ENCODE results near the gene DIAPH3. TPM values are rescaled to one million over a fixed set of nuclear protein-coding genes. Genes with fewer than 3 reads are reported as not detected.

DIAPH3 gene
- total RNA-seq, 1 experiment from 2014 or later: 11.4 TPM

GRCh38 chr13:59625111-59625510 lies 538.6 kb downstream of the DIAPH3 start:
- no peak overlapping the region for H3K27ac Mint-ChIP-seq (ENCODE audit: unreplicated experiment)
- no peak for DNase-seq
- no peaks in the 10 kb centered on the region for H3K9me3 Mint-ChIP-seq (ENCODE audit: low read depth, unreplicated experiment)
- intact Hi-C loops (cut with micrococcal nuclease; ENCODE audit: unreplicated experiment): no loop called here
- H3K4me3 Mint-ChIP-seq (ENCODE audit: low read depth, unreplicated experiment): no peak overlapping the region
- CTCF ChIA-PET: no interaction called here
- H3K27me3 Mint-ChIP-seq (ENCODE audit: unreplicated experiment): no peaks in the 10 kb centered on the region
- no peaks in the 10 kb centered on the region for H3K4me1 Mint-ChIP-seq (ENCODE audit: low read depth, unreplicated experiment)
- no TSS peak for BruUV-seq (replicated peaks)
- TF ChIP-seq CTCF (IDR thresholded peaks at IDR 0.05; ENCODE audit: unreplicated experiment): no peak
- no peaks in the 10 kb centered on the region for H3K36me3 Mint-ChIP-seq (ENCODE audit: insufficient read depth, unreplicated experiment)

GRCh38 chr13:59623206-59623915 lies 540.4 kb downstream of the DIAPH3 start:
- intact Hi-C loops (cut with micrococcal nuclease; ENCODE audit: unreplicated experiment): no loop called here
- H3K27ac Mint-ChIP-seq (ENCODE audit: unreplicated experiment): no peak overlapping the region
- no peaks in the 10 kb centered on the region for H3K27me3 Mint-ChIP-seq (ENCODE audit: unreplicated experiment)

GRCh38 chr13:59621773-59622172 lies 542.0 kb downstream of the DIAPH3 start:
- Mint-ChIP-seq H3K27me3 (ENCODE audit: unreplicated experiment) (no peaks in the 10 kb centered on the region), H3K36me3 (ENCODE audit: insufficient read depth, unreplicated experiment) (no peaks in the 10 kb centered on the region), H3K4me1 (ENCODE audit: low read depth, unreplicated experiment) (no peaks in the 10 kb centered on the region), H3K9me3 (ENCODE audit: low read depth, unreplicated experiment) (peaks cover 2% of the 10 kb centered on the region), H3K27ac (ENCODE audit: unreplicated experiment) (no peak overlapping the region), H3K4me3 (ENCODE audit: low read depth, unreplicated experiment) (no peak overlapping the region)
- intact Hi-C loops (cut with micrococcal nuclease; ENCODE audit: unreplicated experiment): no loop called here
- CTCF ChIA-PET: no interaction called here
- no peak for TF ChIP-seq CTCF (IDR thresholded peaks at IDR 0.05; ENCODE audit: unreplicated experiment)
- no TSS peak for BruUV-seq (replicated peaks)
- DNase-seq: no peak

More at GRCh38 chr13:59623206-59623915, 540.4 kb downstream of the DIAPH3 start:
- Mint-ChIP-seq H3K4me1 (ENCODE audit: low read depth, unreplicated experiment) (no peaks in the 10 kb centered on the region), H3K36me3 (ENCODE audit: insufficient read depth, unreplicated experiment) (no peaks in the 10 kb centered on the region), H3K9me3 (ENCODE audit: low read depth, unreplicated experiment) (peaks cover 2% of the 10 kb centered on the region), H3K4me3 (ENCODE audit: low read depth, unreplicated experiment) (no peak overlapping the region)
- CTCF ChIA-PET: no interaction called here
- no peak for DNase-seq
- TF ChIP-seq CTCF (IDR thresholded peaks at IDR 0.05; ENCODE audit: unreplicated experiment): no peak
- BruUV-seq (replicated peaks): no TSS peak

Other genes with a start within 250 kb of the DIAPH3 start
- gene TDRD3, start 233.3 kb upstream of the DIAPH3 start, total RNA-seq (2022): 5.0 and 5.6 TPM in 2 replicates

Data from Calu3 (cell line).